HG03469 (cell line): ENCODE measurements around the gene SPATA24.
"Not testable (repeated sequence)": the region's sequence is repeated elsewhere in the genome, so short reads cannot be mapped to it uniquely, and the experiment has no call there.

Source experiments
- ATAC-seq: cut with Tn5 transposase; IDR thresholded peaks from one replicate; pipeline ENCODE4 v1.9.1; 2021; ENCODE audit warnings: mild to moderate bottlenecking, moderate library complexity, moderate number of reproducible peaks; ENCODE audit not compliant: unreplicated experiment

SPATA24 gene

GRCh38 chr5:139355900-139356299 lies 48.0 kb downstream of the SPATA24 start:
- ATAC-seq: not testable (repeated sequence)

- ATAC-seq: no peak
Measured at GRCh38 chr5:139354186-139354585, 49.7 kb downstream of the SPATA24 start.

- not testable (repeated sequence) for ATAC-seq
Measured at GRCh38 chr5:139347863-139348262, 56.0 kb downstream of the SPATA24 start.
